Activated CD8-positive, alpha-beta memory T cell treated with anti-CD3 and anti-CD28 coated beads for 4 hours (primary cell): ENCODE results near the gene IREB2.
"Not testable (repeated sequence)": the region's sequence is repeated elsewhere in the genome, so short reads cannot be mapped to it uniquely, and the experiment has no call there.

Experiments used
- DNase-seq, 2 donors: peaks; one replicate each; pipeline ENCODE4 v3.0.0-alpha.2; 2020; ENCODE audit warnings: low read depth in 2 of 2

The IREB2 gene

GRCh38 chr15:78432664-78433063 is 5.4 kb upstream of the IREB2 start:
- no peak for DNase-seq

- DNase-seq = no peak
These were observed 3.9 kb upstream of the IREB2 start for GRCh38 chr15:78434134-78434533.

- DNase-seq = not testable (repeated sequence)
These were observed 3.3 kb upstream of the IREB2 start for GRCh38 chr15:78434711-78435110.

GRCh38 chr15:78437107-78437761 is 782 bp upstream of the IREB2 start:
- no peak for DNase-seq

GRCh38 chr15:78438619-78439285 is 736 bp downstream of the IREB2 start:
- peak in 1 of 2 donors; percentile 4 for DNase-seq

GRCh38 chr15:78440375-78441373 is 2.7 kb downstream of the IREB2 start:
- no peak for DNase-seq

GRCh38 chr15:78444255-78444654 is 6.2 kb downstream of the IREB2 start:
- DNase-seq = no peak

- no peak for DNase-seq
These were observed 7.9 kb downstream of the IREB2 start for GRCh38 chr15:78445875-78446274.

GRCh38 chr15:78446551-78446950 is 8.5 kb downstream of the IREB2 start:
- DNase-seq = no peak

GRCh38 chr15:78448441-78449219 is 10.6 kb downstream of the IREB2 start:
- DNase-seq = no peak

GRCh38 chr15:78449220-78449999 is 11.4 kb downstream of the IREB2 start:
- no peak for DNase-seq

- DNase-seq = no peak
These were observed 12.4 kb downstream of the IREB2 start for GRCh38 chr15:78450285-78450858.

GRCh38 chr15:78452485-78452884 is 14.5 kb downstream of the IREB2 start:
- DNase-seq = no peak

GRCh38 chr15:78453447-78453846 is 15.4 kb downstream of the IREB2 start:
- DNase-seq = no peak

GRCh38 chr15:78454992-78455391 is 17.0 kb downstream of the IREB2 start:
- DNase-seq = no peak

GRCh38 chr15:78455749-78456148 is 17.7 kb downstream of the IREB2 start:
- no peak for DNase-seq

GRCh38 chr15:78456426-78456825 is 18.4 kb downstream of the IREB2 start:
- no peak for DNase-seq

- DNase-seq = no peak
These were observed 19.1 kb downstream of the IREB2 start for GRCh38 chr15:78457101-78457500.

GRCh38 chr15:78460737-78461136 is 22.7 kb downstream of the IREB2 start:
- DNase-seq = no peak

GRCh38 chr15:78461171-78461888 is 23.3 kb downstream of the IREB2 start:
- DNase-seq = no peak
